ENCODE measurements around the gene STAT3.

Gene STAT3

GRCh38 chr17:42411905-42412679, 23.9 kb upstream of the STAT3 start:
- no peak for TF ChIP-seq MAX (IDR thresholded peaks at IDR 0.05)
- TF ChIP-seq TAF1 (IDR thresholded peaks at IDR 0.05; ENCODE audit: low read depth): no peak
- TF ChIP-seq USF1 (IDR thresholded peaks at IDR 0.05): no peak
- TF ChIP-seq ZBTB7A (IDR thresholded peaks at IDR 0.05; ENCODE audit: low read depth): no peak
- TF ChIP-seq TEAD4 (IDR thresholded peaks at IDR 0.05): no peak
- no peak for TF ChIP-seq TCF12 (IDR thresholded peaks at IDR 0.05; ENCODE audit: low read depth)
- no peak for TF ChIP-seq CREB1 (IDR thresholded peaks at IDR 0.05; ENCODE audit: low read depth)
- TF ChIP-seq EGR1 (IDR thresholded peaks at IDR 0.05): no peak
- no peak for TF ChIP-seq EP300 (IDR thresholded peaks at IDR 0.05; ENCODE audit: borderline replicate concordance)
- no peak for TF ChIP-seq FOXM1 (IDR thresholded peaks at IDR 0.05; ENCODE audit: borderline replicate concordance, low read depth)
- TF ChIP-seq REST (IDR thresholded peaks at IDR 0.05; ENCODE audit: low read depth): no peak
- no peak for TF ChIP-seq RAD21 (IDR thresholded peaks at IDR 0.05; ENCODE audit: low read depth)
- no peak for TF ChIP-seq YY1 (IDR thresholded peaks at IDR 0.05; ENCODE audit: low read depth)
- TF ChIP-seq NFIC (IDR thresholded peaks at IDR 0.05): no peak
- TF ChIP-seq CEBPB (IDR thresholded peaks at IDR 0.05): no peak

- TF ChIP-seq CEBPB (IDR thresholded peaks at IDR 0.05): no peak
- no peak for TF ChIP-seq TAF1 (IDR thresholded peaks at IDR 0.05; ENCODE audit: low read depth)
- no peak for TF ChIP-seq MAX (IDR thresholded peaks at IDR 0.05)
- TF ChIP-seq CREB1 (IDR thresholded peaks at IDR 0.05; ENCODE audit: low read depth): no peak
- TF ChIP-seq YY1 (IDR thresholded peaks at IDR 0.05; ENCODE audit: low read depth): no peak
- no peak for TF ChIP-seq RAD21 (IDR thresholded peaks at IDR 0.05; ENCODE audit: low read depth)
- no peak for TF ChIP-seq USF1 (IDR thresholded peaks at IDR 0.05)
- no peak for TF ChIP-seq EGR1 (IDR thresholded peaks at IDR 0.05)
- no peak for TF ChIP-seq TCF12 (IDR thresholded peaks at IDR 0.05; ENCODE audit: low read depth)
- TF ChIP-seq NFIC (IDR thresholded peaks at IDR 0.05): no peak
- TF ChIP-seq REST (IDR thresholded peaks at IDR 0.05; ENCODE audit: low read depth): no peak
- TF ChIP-seq TEAD4 (IDR thresholded peaks at IDR 0.05): no peak
- no peak for TF ChIP-seq EP300 (IDR thresholded peaks at IDR 0.05; ENCODE audit: borderline replicate concordance)
Measured at GRCh38 chr17:42411361-42411760, 23.1 kb upstream of the STAT3 start.

GRCh38 chr17:42410319-42410685, 22.1 kb upstream of the STAT3 start:
- TF ChIP-seq MAX (IDR thresholded peaks at IDR 0.05) (no peak), EGR1 (IDR thresholded peaks at IDR 0.05) (no peak), ZBTB7A (IDR thresholded peaks at IDR 0.05; ENCODE audit: low read depth) (no peak), TCF12 (IDR thresholded peaks at IDR 0.05; ENCODE audit: low read depth) (no peak), CREB1 (IDR thresholded peaks at IDR 0.05; ENCODE audit: low read depth) (no peak), EP300 (IDR thresholded peaks at IDR 0.05; ENCODE audit: borderline replicate concordance) (no peak), USF1 (IDR thresholded peaks at IDR 0.05) (no peak), RAD21 (IDR thresholded peaks at IDR 0.05; ENCODE audit: low read depth) (no peak), TAF1 (IDR thresholded peaks at IDR 0.05; ENCODE audit: low read depth) (no peak), NFIC (IDR thresholded peaks at IDR 0.05) (no peak), CEBPB (IDR thresholded peaks at IDR 0.05) (no peak), REST (IDR thresholded peaks at IDR 0.05; ENCODE audit: low read depth) (no peak), TEAD4 (IDR thresholded peaks at IDR 0.05) (no peak), FOXM1 (IDR thresholded peaks at IDR 0.05; ENCODE audit: borderline replicate concordance, low read depth) (no peak), YY1 (IDR thresholded peaks at IDR 0.05; ENCODE audit: low read depth) (no peak)

Data from Ishikawa (cell line).